ENCODE measurements around the gene CNTNAP2.

The CNTNAP2 gene

GRCh38 chr7:147971606-147972110 is 1855.1 kb downstream of the CNTNAP2 start:
- Histone ChIP-seq H3K4me1 (no peaks in the 10 kb centered on the region), H3K36me3 (no peaks in the 10 kb centered on the region), H3K4me3 (ENCODE audit: low read depth, low read length) (no peak overlapping the region), H3K27me3 (no peaks in the 10 kb centered on the region), H3K9me3 (no peaks in the 10 kb centered on the region)
- DNase-seq, result no peak
- no peak for TF ChIP-seq CTCF (IDR thresholded peaks at IDR 0.05; ENCODE audit: low read depth, low read length)

- H3K36me3 ChIP-seq, result no peaks in the 10 kb centered on the region
- TF ChIP-seq CTCF (IDR thresholded peaks at IDR 0.05; ENCODE audit: low read depth, low read length), result no peak
- no peaks in the 10 kb centered on the region for H3K4me1 ChIP-seq
- no peaks in the 10 kb centered on the region for H3K9me3 ChIP-seq
- DNase-seq, result no peak
- no peaks in the 10 kb centered on the region for H3K27me3 ChIP-seq
- no peak overlapping the region for H3K4me3 ChIP-seq (ENCODE audit: low read depth, low read length)
These were observed 1861.6 kb downstream of the CNTNAP2 start for GRCh38 chr7:147978201-147978600.

GRCh38 chr7:147978651-147979050 is 1862.0 kb downstream of the CNTNAP2 start:
- Histone ChIP-seq H3K9me3 (no peaks in the 10 kb centered on the region), H3K27me3 (no peaks in the 10 kb centered on the region)
- no peak for DNase-seq

GRCh38 chr7:147980826-147981813 is 1864.5 kb downstream of the CNTNAP2 start:
- Histone ChIP-seq H3K27me3 (no peaks in the 10 kb centered on the region), H3K36me3 (no peaks in the 10 kb centered on the region), H3K4me1 (no peaks in the 10 kb centered on the region), H3K9me3 (no peaks in the 10 kb centered on the region), H3K4me3 (ENCODE audit: low read depth, low read length) (no peak overlapping the region)
- TF ChIP-seq CTCF (IDR thresholded peaks at IDR 0.05; ENCODE audit: low read depth, low read length), result no peak
- DNase-seq, result no peak

More at GRCh38 chr7:147978651-147979050, 1862.0 kb downstream of the CNTNAP2 start:
- H3K4me3 ChIP-seq (ENCODE audit: low read depth, low read length), result no peak overlapping the region
- TF ChIP-seq CTCF (IDR thresholded peaks at IDR 0.05; ENCODE audit: low read depth, low read length), result no peak
- no peaks in the 10 kb centered on the region for H3K4me1 ChIP-seq
- H3K36me3 ChIP-seq, result no peaks in the 10 kb centered on the region

- TF ChIP-seq CTCF (IDR thresholded peaks at IDR 0.05; ENCODE audit: low read depth, low read length), result no peak
- H3K4me3 ChIP-seq (ENCODE audit: low read depth, low read length), result no peak overlapping the region
- H3K27me3 ChIP-seq, result no peaks in the 10 kb centered on the region
- DNase-seq, result no peak
- no peaks in the 10 kb centered on the region for H3K4me1 ChIP-seq
- no peaks in the 10 kb centered on the region for H3K9me3 ChIP-seq
- no peaks in the 10 kb centered on the region for H3K36me3 ChIP-seq
These were observed 1865.7 kb downstream of the CNTNAP2 start for GRCh38 chr7:147982307-147982706.

- Histone ChIP-seq H3K9me3 (no peaks in the 10 kb centered on the region), H3K36me3 (no peaks in the 10 kb centered on the region), H3K4me3 (ENCODE audit: low read depth, low read length) (no peak overlapping the region), H3K27me3 (no peaks in the 10 kb centered on the region), H3K4me1 (no peaks in the 10 kb centered on the region)
- no peak for TF ChIP-seq CTCF (IDR thresholded peaks at IDR 0.05; ENCODE audit: low read depth, low read length)
- no peak for DNase-seq
These were observed 1867.7 kb downstream of the CNTNAP2 start for GRCh38 chr7:147984265-147984664.
